H9 (cell line): Measurements from ENCODE around the gene DPM1. TPM values are rescaled to one million over a fixed set of nuclear protein-coding genes. Genes with fewer than 3 reads are reported as not detected.

Source experiments
- DNase-seq: peaks from one replicate; pipeline ENCODE4 v3.0.0-alpha.2; 2017
- H2AFZ ChIP-seq: one replicate; pipeline ENCODE4 v1.6.1; 2013; ENCODE audit warnings: mild to moderate bottlenecking, low read length, control low read depth, moderate library complexity
- H2AK5ac ChIP-seq: 2 replicates; pipeline ENCODE4 v1.6.1; 2013; ENCODE audit warnings: low read length, control low read depth, mixed read lengths; ENCODE audit not compliant: insufficient read length
- H2BK120ac ChIP-seq: one replicate; pipeline ENCODE4 v1.6.1; 2013; ENCODE audit warnings: low read depth, mild to moderate bottlenecking, low read length, control low read depth, inconsistent platforms; ENCODE audit not compliant: poor library complexity, severe bottlenecking
- H2BK12ac ChIP-seq: 2 replicates; pipeline ENCODE4 v1.6.1; 2013; ENCODE audit warnings: low read length, control low read depth, mixed read lengths, low read depth; ENCODE audit not compliant: insufficient read length
- H2BK15ac ChIP-seq: 2 replicates; pipeline ENCODE4 v1.6.1; 2013; ENCODE audit warnings: low read depth, low read length, control low read depth
- H2BK20ac ChIP-seq: one replicate; pipeline ENCODE4 v1.6.1; 2013; ENCODE audit warnings: low read depth, mild to moderate bottlenecking, low read length, control low read depth, inconsistent platforms; ENCODE audit not compliant: poor library complexity, severe bottlenecking
- H2BK5ac ChIP-seq: 2 replicates; pipeline ENCODE4 v1.6.1; 2013; ENCODE audit warnings: low read length, control low read depth, mixed read lengths; ENCODE audit not compliant: insufficient read length
- H3K14ac ChIP-seq: 2 replicates; pipeline ENCODE4 v1.6.1; 2013; ENCODE audit warnings: low read length, control low read depth; ENCODE audit not compliant: insufficient read depth
- H3K18ac ChIP-seq: 2 replicates; pipeline ENCODE4 v1.6.1; 2013; ENCODE audit warnings: low read depth, mild to moderate bottlenecking, mixed read lengths, low read length, control low read depth; ENCODE audit not compliant: insufficient read length
- H3K23ac ChIP-seq: 2 replicates; pipeline ENCODE4 v1.6.1; 2013; ENCODE audit warnings: low read length, control low read depth, mixed read lengths, low read depth; ENCODE audit not compliant: insufficient read length
- H3K23me2 ChIP-seq: 2 replicates; pipeline ENCODE4 v1.6.1; 2013; ENCODE audit warnings: low read depth, mild to moderate bottlenecking, mixed read lengths, low read length, control low read depth; ENCODE audit not compliant: insufficient read length, poor library complexity, severe bottlenecking
- H3K27ac ChIP-seq: 2 replicates; pipeline ENCODE4 v1.5.1; 2013; ENCODE audit warnings: low read length, control low read depth, mixed read lengths, low read depth; ENCODE audit not compliant: insufficient read length
- H3K27me3 ChIP-seq: 2 replicates; pipeline ENCODE4 v1.6.1; 2013; ENCODE audit warnings: low read length, control low read depth, inconsistent platforms; ENCODE audit not compliant: insufficient read depth
- H3K4ac ChIP-seq: 2 replicates; pipeline ENCODE4 v1.6.1; 2013; ENCODE audit warnings: low read depth, mild to moderate bottlenecking, control low read depth, inconsistent platforms, low read length, moderate library complexity
- H3K4me1 ChIP-seq: 2 replicates; pipeline ENCODE4 v1.6.1; 2013; ENCODE audit warnings: low read length, control low read depth, inconsistent platforms; ENCODE audit not compliant: insufficient read depth
- H3K4me2 ChIP-seq: 2 replicates; pipeline ENCODE4 v1.6.1; 2013; ENCODE audit warnings: low read length, control low read depth, mixed read lengths; ENCODE audit not compliant: insufficient read length, insufficient read depth
- H3K56ac ChIP-seq: 2 replicates; pipeline ENCODE4 v1.6.1; 2013; ENCODE audit warnings: low read depth, mild to moderate bottlenecking, mixed read lengths, low read length, control low read depth; ENCODE audit not compliant: insufficient read length
- H3K79me1 ChIP-seq: 2 replicates; pipeline ENCODE4 v1.6.1; 2013; ENCODE audit warnings: low read depth, mild to moderate bottlenecking, moderate library complexity, low read length, control low read depth, inconsistent platforms; ENCODE audit not compliant: insufficient read depth, poor library complexity, severe bottlenecking
- H3K79me2 ChIP-seq: 2 replicates; pipeline ENCODE4 v1.6.1; 2013; ENCODE audit warnings: low read length, control low read depth, inconsistent platforms; ENCODE audit not compliant: insufficient read depth
- H3K9ac ChIP-seq: 2 replicates; pipeline ENCODE4 v1.6.1; 2013; ENCODE audit warnings: low read length, control low read depth, mixed read lengths; ENCODE audit not compliant: insufficient read length; ENCODE audit errors: extremely low read depth
- H3K9me3 ChIP-seq: one replicate; pipeline ENCODE4 v1.6.1; 2013; ENCODE audit warnings: low read depth, low read length, inconsistent platforms; ENCODE audit not compliant: control insufficient read depth
- H3T11ph ChIP-seq: one replicate; pipeline ENCODE4 v1.6.1; 2013; ENCODE audit warnings: mild to moderate bottlenecking, low read length, control low read depth, inconsistent platforms
- H4K20me1 ChIP-seq: one replicate; pipeline ENCODE4 v1.6.1; 2013; ENCODE audit not compliant: control insufficient read depth, insufficient read length, insufficient read depth
- H4K5ac ChIP-seq: 2 replicates; pipeline ENCODE4 v1.6.1; 2013; ENCODE audit warnings: low read depth, mild to moderate bottlenecking, mixed read lengths, low read length, control low read depth; ENCODE audit not compliant: insufficient read length
- H4K8ac ChIP-seq: replicated peaks from 2 replicates; pipeline ENCODE4 v1.6.1; 2013; ENCODE audit warnings: low read length, control low read depth, mixed read lengths, low read depth; ENCODE audit not compliant: insufficient read length
- H4K91ac ChIP-seq: 2 replicates; pipeline ENCODE4 v1.6.1; 2013; ENCODE audit warnings: low read depth, mild to moderate bottlenecking, moderate library complexity, mixed read lengths, low read length, control low read depth; ENCODE audit not compliant: insufficient read length
- H3K27ac Mint-ChIP-seq, 3 experiments: 2 replicates in 2 of 3; 3 replicates in 1 of 3; pipeline ENCODE4 v1.8.0; 2020 to 2021; ENCODE audit warnings: mixed read lengths in 3 of 3, mild to moderate bottlenecking in 1 of 3, moderate library complexity in 1 of 3
- H3K27me3 Mint-ChIP-seq: 2 replicates; pipeline ENCODE4 v1.8.0; 2021; ENCODE audit warnings: low read depth, mild to moderate bottlenecking, moderate library complexity, mixed read lengths
- H3K36me3 Mint-ChIP-seq, 3 experiments: 2 replicates in 2 of 3; 3 replicates in 1 of 3; pipeline ENCODE4 v1.8.0; 2020 to 2021; ENCODE audit warnings: low read depth in 3 of 3, mixed read lengths in 3 of 3; ENCODE audit not compliant: insufficient read depth in 1 of 3
- H3K4me1 Mint-ChIP-seq, 2 experiments: 2 replicates each; pipeline ENCODE4 v1.8.0; 2020; ENCODE audit warnings: mixed read lengths in 2 of 2
- H3K4me3 Mint-ChIP-seq, 2 experiments: 2 replicates in 1 of 2; 3 replicates in 1 of 2; pipeline ENCODE4 v1.8.0; 2020 to 2021; ENCODE audit warnings: mild to moderate bottlenecking in 2 of 2, mixed read lengths in 2 of 2, moderate library complexity in 1 of 2
- H3K9me3 Mint-ChIP-seq, 2 experiments: 2 replicates in 1 of 2; 3 replicates in 1 of 2; pipeline ENCODE4 v1.8.0; 2020; ENCODE audit warnings: mild to moderate bottlenecking in 2 of 2, mixed read lengths in 2 of 2, moderate library complexity in 1 of 2
- CTCF ChIP-seq: fragments of 200-600 bp; sonication (generic); conservative IDR thresholded peaks from 3 replicates; pipeline ENCODE4 v1.8.0; 2021; ENCODE audit warnings: antibody characterized with exemption, mild to moderate bottlenecking
- WGBS: extraction: QIAGEN DNeasy Blood & Tissue Kit; methylation state at CpG from one replicate; pipeline ENCODE4 v1.1.7; 2013; ENCODE audit warnings: missing lambda C conversion rate, low lambda C conversion rate, mixed read lengths; ENCODE audit not compliant: insufficient read length; ENCODE audit errors: extremely low coverage; 5-methylcytosine and 5-hydroxymethylcytosine counted together
- total RNA-seq: library from RNA; stranded (reverse); gene quantifications from 2 replicates; pipeline ENCODE4 v1.2.1, GENCODE V29; 2021

The DPM1 gene
- total RNA-seq, 1 experiment from 2014 or later = 64.0 TPM

GRCh38 chr20:50903353-50904051 lies 54.8 kb downstream of the DPM1 start:
- H3K27me3 ChIP-seq = no peaks in the 10 kb centered on the region
- no CpG with 5 or more reads among the region's 8 CpGs for WGBS
- no peaks in the 10 kb centered on the region for H4K20me1 ChIP-seq
- no peak overlapping the region for H2BK15ac ChIP-seq
- no peak overlapping the region for H2BK20ac ChIP-seq
- H3K4me1 Mint-ChIP-seq = peaks cover 13 to 16% of the 10 kb centered on the region in 2 experiments; a peak in 3 of 4 replicates
- H3K27ac ChIP-seq = no peak overlapping the region
- no peaks in the 10 kb centered on the region for H3K4me1 ChIP-seq
- no peak overlapping the region for H4K5ac ChIP-seq
- peaks cover 31 to 68% (median 64%) of the 10 kb centered on the region in 3 experiments; a peak in 6 of 7 replicates for H3K36me3 Mint-ChIP-seq
- no peaks in the 10 kb centered on the region for H3K23me2 ChIP-seq
- no peak for TF ChIP-seq CTCF
- H3K4ac ChIP-seq = no peak overlapping the region
- H2BK5ac ChIP-seq = no peak overlapping the region
- no peak overlapping the region for H4K8ac ChIP-seq
- DNase-seq = no peak
- no peak overlapping the region for H2AK5ac ChIP-seq
- peaks cover 28% of the 10 kb centered on the region; the same call in 1 of the 2 replicates for H3K79me2 ChIP-seq
- H2BK120ac ChIP-seq = no peak overlapping the region
- no peak overlapping the region for H3K18ac ChIP-seq
- no peak overlapping the region for H3K23ac ChIP-seq
- H3K14ac ChIP-seq = no peak overlapping the region
- H3K79me1 ChIP-seq = peaks cover 3% of the 10 kb centered on the region
- H3K9me3 Mint-ChIP-seq = no peaks in the 10 kb centered on the region
- no peak overlapping the region for H3K27ac Mint-ChIP-seq
- H4K91ac ChIP-seq = no peak overlapping the region
- no peak overlapping the region for H3T11ph ChIP-seq
- H2AFZ ChIP-seq = no peak overlapping the region
- no peak overlapping the region for H3K56ac ChIP-seq
- no peak overlapping the region for H3K9ac ChIP-seq
- no peak overlapping the region for H3K4me3 Mint-ChIP-seq
- H3K27me3 Mint-ChIP-seq = no peaks in the 10 kb centered on the region
- H3K4me2 ChIP-seq = no peak overlapping the region
- no peak overlapping the region for H2BK12ac ChIP-seq
- H3K9me3 ChIP-seq = no peaks in the 10 kb centered on the region
